Keratinocyte (primary cell): ENCODE data around the gene CGB5.
A peak's percentile ranks its signal among the peaks of the same experiment; 100 is the strongest.

ENCODE experiments used
- CTCF ChIP-seq, 3 experiments: IDR thresholded peaks in 1 of 3; conservative IDR thresholded peaks in 1 of 3; optimal IDR thresholded peaks in 1 of 3; 2 replicates in 2 of 3; 3 replicates in 1 of 3; pipeline versions ENCODE3 to v1.5.1; 2011; ENCODE audit warnings: low read length in 3 of 3, mild to moderate bottlenecking in 3 of 3, moderate library complexity in 2 of 3, control low read depth in 1 of 3, inconsistent platforms in 1 of 3; ENCODE audit not compliant: insufficient read depth in 2 of 3; ENCODE audit errors: extremely low read depth in 1 of 3
- EZH2 ChIP-seq: IDR thresholded peaks from one replicate; pipeline ENCODE4 v1.6.1; 2012; ENCODE audit warnings: inconsistent platforms, mild to moderate bottlenecking, low read length, moderate library complexity

- peak in 2 of 3 experiments; percentile 7 to 54 for TF ChIP-seq CTCF (optimal IDR thresholded peaks at IDR 0.05 in 1 of 3, IDR thresholded peaks at IDR 0.05 in 1 of 3, conservative IDR thresholded peaks at IDR 0.05 in 1 of 3; ENCODE audit: extremely low read depth in 1 of 3, insufficient read depth in 2 of 3, low read length in 3 of 3)
- TF ChIP-seq EZH2, result no peak
Observed at GRCh38 chr19:49064768-49065611, 21.3 kb downstream of the CGB5 start, which contains the start of gene NTF4.
